ENCODE results near the gene TNC.
A peak's percentile ranks its signal among the peaks of the same experiment; 100 is the strongest.

Gene TNC

DNA sequence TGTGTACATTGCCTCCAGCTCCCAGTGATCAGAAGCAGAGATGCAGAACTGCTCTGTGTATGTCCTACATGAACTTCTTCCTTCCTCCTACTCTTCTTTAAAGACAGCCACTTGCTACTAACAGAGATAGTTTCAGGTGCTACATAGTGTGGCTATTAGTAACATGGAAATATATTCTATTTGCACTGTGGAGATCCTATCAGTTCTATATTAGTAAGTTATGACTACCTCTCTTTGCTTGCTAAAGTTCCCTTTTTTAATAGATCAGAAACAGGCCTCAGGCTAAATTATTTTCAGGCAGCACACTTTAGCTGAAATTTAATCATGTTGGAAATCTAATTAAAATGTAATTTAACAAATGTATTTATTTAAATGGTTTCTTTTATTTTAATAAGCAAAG, 123.2 kb downstream of the TNC start:
- no peaks in the 10 kb centered on the region for H3K36me3 ChIP-seq
- no peak overlapping the region for H3K4me3 ChIP-seq
- H3K9ac ChIP-seq = no peak overlapping the region
- H3K27me3 ChIP-seq = no peaks in the 10 kb centered on the region
- peak overlapping the region in 4 of 11 experiments; percentile 4 to 75 (median 33); a peak in 8 of 22 replicates for H3K4me2 ChIP-seq
- H3K27ac ChIP-seq = peak overlapping the region in 4 of 11 experiments; percentile 20 to 84 (median 59); a peak in 5 of 22 replicates
- TF ChIP-seq Cebpa-rat (IDR thresholded peaks at IDR 0.05) = no peak
- H4K20me1 ChIP-seq = no peaks in the 10 kb centered on the region
- peaks cover 0 to 81% (median 13%) of the 10 kb centered on the region in 10 experiments; a peak in 11 of 20 replicates for H3K4me1 ChIP-seq
- no peaks in the 10 kb centered on the region for H3K9me3 ChIP-seq (replicated peaks in 1 of 11)

DNA sequence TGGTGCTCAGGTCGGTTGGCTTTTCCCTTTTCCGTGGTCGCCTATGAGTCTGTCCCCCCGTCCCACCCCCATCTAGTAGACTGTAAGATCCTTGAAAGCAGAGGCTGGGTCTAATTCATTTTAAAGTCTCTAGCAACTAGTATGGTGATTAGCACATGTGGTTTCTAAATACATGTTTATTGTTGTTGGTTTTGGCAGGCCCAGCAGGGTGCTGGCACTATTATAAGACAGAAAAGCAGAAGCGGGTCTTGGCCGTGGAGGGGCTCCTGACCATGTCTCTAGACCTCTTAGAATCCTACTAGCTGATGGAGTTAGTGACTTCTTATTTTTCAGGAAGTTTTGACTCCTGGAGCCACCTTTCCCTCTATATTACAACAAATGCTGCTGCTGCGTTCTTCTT, 126.1 kb downstream of the TNC start:
- Histone ChIP-seq H3K9ac (no peak overlapping the region), H3K27me3 (no peaks in the 10 kb centered on the region), H3K27ac (peak overlapping the region in 2 of 11 experiments; percentile 53 to 62; a peak in 5 of 22 replicates), H3K9me3 (replicated peaks in 1 of 11) (no peaks in the 10 kb centered on the region), H3K4me3 (no peak overlapping the region), H3K36me3 (no peaks in the 10 kb centered on the region), H3K4me1 (peaks cover 0 to 85% (median 20%) of the 10 kb centered on the region in 10 experiments; a peak in 11 of 20 replicates), H3K4me2 (peak overlapping the region in 4 of 11 experiments; percentile 27 to 75 (median 43); a peak in 8 of 22 replicates), H4K20me1 (no peaks in the 10 kb centered on the region)
- no peak for TF ChIP-seq Cebpa-rat (IDR thresholded peaks at IDR 0.05)

DNA sequence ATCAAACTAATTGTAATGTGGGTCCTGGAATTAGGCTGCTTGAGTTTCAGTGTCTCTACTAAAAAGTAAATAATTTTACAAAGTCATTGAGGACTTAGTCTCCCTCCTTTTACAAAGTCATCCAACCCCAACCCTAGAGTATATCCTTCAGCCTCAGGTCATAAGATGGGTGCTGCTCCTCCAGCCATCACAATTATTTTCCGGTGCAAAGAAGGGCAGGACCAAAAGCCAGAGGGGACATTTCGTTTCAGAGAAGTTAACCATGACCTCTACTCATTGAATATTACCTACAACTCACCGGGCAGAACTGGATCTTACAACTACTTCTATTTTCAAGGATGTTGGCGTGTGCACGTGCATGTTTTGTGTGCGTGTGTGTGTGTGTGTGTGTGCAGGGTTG, 127.1 kb downstream of the TNC start:
- Histone ChIP-seq H3K4me1 (peaks cover 0 to 76% (median 16%) of the 10 kb centered on the region in 10 experiments; a peak in 11 of 20 replicates), H3K4me2 (0 out of 22 replicates have a peak overlapping the region, but pooled peaks of 1 of the 11 experiments have one; percentile 71), H3K9me3 (replicated peaks in 1 of 11) (no peaks in the 10 kb centered on the region), H3K9ac (no peak overlapping the region), H3K4me3 (no peak overlapping the region), H3K27ac (peak overlapping the region in 1 of 11 experiments; percentile 62; a peak in 1 of 22 replicates), H3K36me3 (no peaks in the 10 kb centered on the region), H3K27me3 (no peaks in the 10 kb centered on the region), H4K20me1 (no peaks in the 10 kb centered on the region)
- TF ChIP-seq Cebpa-rat (IDR thresholded peaks at IDR 0.05) = no peak

- Histone ChIP-seq H3K36me3 (no peaks in the 10 kb centered on the region), H3K4me2 (peak overlapping the region in 6 of 11 experiments; percentile 7 to 76 (median 62); a peak in 10 of 22 replicates), H3K4me3 (no peak overlapping the region), H3K27ac (peak overlapping the region in 5 of 11 experiments; percentile 22 to 63 (median 39); a peak in 6 of 22 replicates), H3K9ac (peak overlapping the region in 1 of 11 experiments; percentile 34; a peak in 1 of 22 replicates), H3K4me1 (peaks cover 0 to 65% (median 13%) of the 10 kb centered on the region in 10 experiments; a peak in 9 of 20 replicates), H4K20me1 (no peaks in the 10 kb centered on the region), H3K27me3 (no peaks in the 10 kb centered on the region), H3K9me3 (replicated peaks in 1 of 11) (no peaks in the 10 kb centered on the region)
- TF ChIP-seq Cebpa-rat (IDR thresholded peaks at IDR 0.05) = no peak
These were observed 128.2 kb downstream of the TNC start for GRCh38 chr9:114989600-114990410.

- H3K27me3 ChIP-seq = no peaks in the 10 kb centered on the region
- H3K9me3 ChIP-seq (replicated peaks in 1 of 11) = no peaks in the 10 kb centered on the region
- H3K27ac ChIP-seq = peak overlapping the region in 4 of 11 experiments; percentile 36 to 63 (median 49); a peak in 6 of 22 replicates
- peaks cover 0 to 57% (median 11%) of the 10 kb centered on the region in 10 experiments; a peak in 9 of 20 replicates for H3K4me1 ChIP-seq
- no peak overlapping the region for H3K4me3 ChIP-seq
- peak overlapping the region in 5 of 11 experiments; percentile 22 to 76 (median 65); a peak in 10 of 22 replicates for H3K4me2 ChIP-seq
- peak overlapping the region in 1 of 11 experiments; percentile 34; a peak in 1 of 22 replicates for H3K9ac ChIP-seq
- H4K20me1 ChIP-seq = no peaks in the 10 kb centered on the region
- no peaks in the 10 kb centered on the region for H3K36me3 ChIP-seq
- TF ChIP-seq Cebpa-rat (IDR thresholded peaks at IDR 0.05) = peak in 1 of 11 experiments; percentile 24; a peak in 1 of 22 replicates
These were observed 128.9 kb downstream of the TNC start for GRCh38 chr9:114988962-114989599.

GRCh38 chr9:114987116-114987515, 130.8 kb downstream of the TNC start:
- no peak overlapping the region for H3K4me2 ChIP-seq
- no peaks in the 10 kb centered on the region for H3K27me3 ChIP-seq
- no peak overlapping the region for H3K27ac ChIP-seq
- H3K9ac ChIP-seq = no peak overlapping the region
- H3K4me1 ChIP-seq = peaks cover 0 to 38% (median 11%) of the 10 kb centered on the region in 10 experiments; a peak in 9 of 20 replicates
- H3K4me3 ChIP-seq = no peak overlapping the region
- H3K36me3 ChIP-seq = no peaks in the 10 kb centered on the region
- H4K20me1 ChIP-seq = no peaks in the 10 kb centered on the region
- TF ChIP-seq Cebpa-rat (IDR thresholded peaks at IDR 0.05) = no peak
- no peaks in the 10 kb centered on the region for H3K9me3 ChIP-seq (replicated peaks in 1 of 11)

- Histone ChIP-seq H3K4me1 (peaks cover 0 to 29% (median 11%) of the 10 kb centered on the region in 10 experiments; a peak in 9 of 20 replicates), H3K4me2 (no peak overlapping the region), H3K36me3 (no peaks in the 10 kb centered on the region), H3K27ac (no peak overlapping the region), H3K9ac (no peak overlapping the region), H4K20me1 (no peaks in the 10 kb centered on the region), H3K27me3 (no peaks in the 10 kb centered on the region), H3K9me3 (replicated peaks in 1 of 11) (no peaks in the 10 kb centered on the region), H3K4me3 (no peak overlapping the region)
- no peak for TF ChIP-seq Cebpa-rat (IDR thresholded peaks at IDR 0.05)
These were observed 131.9 kb downstream of the TNC start for GRCh38 chr9:114985959-114986501.

DNA sequence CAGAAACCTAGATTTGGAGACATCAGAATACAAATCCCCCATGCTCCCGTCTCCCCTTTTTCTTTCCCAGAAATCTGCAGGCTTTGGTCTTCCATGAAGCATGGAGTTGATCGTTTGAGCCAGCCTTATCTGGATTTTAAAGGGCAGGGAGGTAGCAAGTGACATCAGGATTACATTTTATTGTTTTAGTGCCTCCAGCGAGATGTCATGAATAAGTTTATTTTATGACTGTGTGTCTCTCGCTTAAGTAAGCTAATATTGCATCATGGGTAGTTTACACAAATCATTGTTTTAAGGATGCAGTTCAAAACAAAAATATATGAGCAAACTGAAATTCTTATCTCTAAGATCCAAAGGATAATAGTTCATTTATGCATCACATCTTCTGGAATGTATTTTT, 136.9 kb downstream of the TNC start:
- no peak overlapping the region for H3K4me2 ChIP-seq
- H3K27ac ChIP-seq = no peak overlapping the region
- no peaks in the 10 kb centered on the region for H3K36me3 ChIP-seq
- H3K9me3 ChIP-seq (replicated peaks in 1 of 11) = no peaks in the 10 kb centered on the region
- H4K20me1 ChIP-seq = no peaks in the 10 kb centered on the region
- H3K9ac ChIP-seq = no peak overlapping the region
- no peak overlapping the region for H3K4me3 ChIP-seq
- 0 out of 20 replicates have a peak, but pooled peaks cover 0 to 7% (median 0%) of the 10 kb centered on the region in 10 experiments for H3K4me1 ChIP-seq
- no peak for TF ChIP-seq Cebpa-rat (IDR thresholded peaks at IDR 0.05)
- H3K27me3 ChIP-seq = no peaks in the 10 kb centered on the region
